GM19099 (cell line): ENCODE results near the gene NCF2.
A peak's percentile ranks its signal among the peaks of the same experiment; 100 is the strongest.

ENCODE experiments used
- POLR2A ChIP-seq: IDR thresholded peaks from 3 replicates; pipeline ENCODE4 v1.6.1; 2011; ENCODE audit warnings: low read depth; ENCODE audit not compliant: insufficient read length; ENCODE audit errors: extremely low read depth

Gene NCF2

GRCh38 chr1:183577897-183578465, 12.3 kb downstream of the NCF2 start:
- no peak for TF ChIP-seq POLR2A

GRCh38 chr1:183576537-183576936, 13.7 kb downstream of the NCF2 start:
- no peak for TF ChIP-seq POLR2A

- no peak for TF ChIP-seq POLR2A
These were observed 14.7 kb downstream of the NCF2 start for GRCh38 chr1:183575606-183576005.

- no peak for TF ChIP-seq POLR2A
These were observed 17.5 kb downstream of the NCF2 start for GRCh38 chr1:183572721-183573120.

GRCh38 chr1:183571678-183572268, 18.5 kb downstream of the NCF2 start:
- no peak for TF ChIP-seq POLR2A

- no peak for TF ChIP-seq POLR2A
These were observed 19.8 kb downstream of the NCF2 start for GRCh38 chr1:183570451-183570850.

GRCh38 chr1:183569801-183570200, 20.5 kb downstream of the NCF2 start:
- no peak for TF ChIP-seq POLR2A

- TF ChIP-seq POLR2A, result no peak
These were observed 21.1 kb downstream of the NCF2 start for GRCh38 chr1:183569141-183569540.

- no peak for TF ChIP-seq POLR2A
These were observed 21.9 kb downstream of the NCF2 start for GRCh38 chr1:183568176-183569021.

GRCh38 chr1:183567584-183567983, 22.7 kb downstream of the NCF2 start:
- no peak for TF ChIP-seq POLR2A

- no peak for TF ChIP-seq POLR2A
These were observed 24.2 kb downstream of the NCF2 start for GRCh38 chr1:183566026-183566425.

GRCh38 chr1:183565261-183565660, 25.0 kb downstream of the NCF2 start:
- no peak for TF ChIP-seq POLR2A

GRCh38 chr1:183562701-183563100, 27.6 kb downstream of the NCF2 start:
- TF ChIP-seq POLR2A, result no peak

GRCh38 chr1:183559061-183559460, 31.2 kb downstream of the NCF2 start:
- TF ChIP-seq POLR2A, result no peak

GRCh38 chr1:183554577-183554976, 35.7 kb downstream of the NCF2 start:
- TF ChIP-seq POLR2A, result peak; percentile 15

GRCh38 chr1:183553764-183554163, 36.5 kb downstream of the NCF2 start:
- no peak for TF ChIP-seq POLR2A
